Keratinocyte (primary cell): Measurements from ENCODE around the gene PRKD3. TPM values are rescaled to one million over a fixed set of nuclear protein-coding genes. Genes with fewer than 3 reads are reported as not detected.

Experiments
- DNase-seq: peaks from one replicate; pipeline ENCODE4 v3.0.0-alpha.2; 2011; ENCODE audit warnings: low read depth, missing footprints, low spot score
- FAIRE-seq: peaks from 2 replicates; lab custom pipeline; 2011; peaks lifted over from hg19 to GRCh38; lab: Jason Lieb, UNC
- H2AFZ ChIP-seq: 2 replicates; pipeline ENCODE4 v1.6.0; 2012; ENCODE audit warnings: low read length, control low read depth, inconsistent platforms; ENCODE audit not compliant: control insufficient read depth
- H3K27ac ChIP-seq: 2 replicates; pipeline ENCODE4 v1.5.1; 2011; ENCODE audit warnings: low read length; ENCODE audit not compliant: control insufficient read depth, insufficient read depth
- H3K27me3 ChIP-seq: 3 replicates; pipeline ENCODE4 v1.6.0; 2011; ENCODE audit warnings: low read length; ENCODE audit not compliant: control insufficient read depth, insufficient read depth; ENCODE audit errors: extremely low read depth
- H3K36me3 ChIP-seq, 2 experiments: 2 replicates in 1 of 2; 3 replicates in 1 of 2; pipeline ENCODE4 v1.5.1; 2011; ENCODE audit warnings: low read length in 2 of 2, mild to moderate bottlenecking in 1 of 2; ENCODE audit not compliant: control insufficient read depth in 2 of 2, insufficient read depth in 2 of 2; ENCODE audit errors: extremely low read depth in 1 of 2
- H3K4me1 ChIP-seq: 3 replicates; pipeline ENCODE4 v1.5.1; 2011; ENCODE audit warnings: low read length; ENCODE audit not compliant: control insufficient read depth, insufficient read depth; ENCODE audit errors: extremely low read depth
- H3K4me2 ChIP-seq: 3 replicates; pipeline ENCODE4 v1.6.0; 2011; ENCODE audit warnings: low read depth, low read length; ENCODE audit not compliant: control insufficient read depth, insufficient read depth; ENCODE audit errors: extremely low read depth
- H3K4me3 ChIP-seq, 3 experiments: fragments of 200-600 bp in 1 of 3; sonication (generic) in 1 of 3; 2 replicates in 2 of 3; 3 replicates in 1 of 3; pipeline ENCODE4 v1.5.1; 2011 to 2016; ENCODE audit warnings: low read length in 3 of 3, mild to moderate bottlenecking in 3 of 3, control low read depth in 2 of 3, inconsistent platforms in 1 of 3, low read depth in 1 of 3, mixed read lengths in 1 of 3, mixed run types in 1 of 3, moderate library complexity in 1 of 3; ENCODE audit not compliant: control insufficient read depth in 2 of 3, insufficient read depth in 2 of 3; ENCODE audit errors: extremely low read depth in 1 of 3
- H3K79me2 ChIP-seq: 2 replicates; pipeline ENCODE4 v1.6.0; 2012; ENCODE audit warnings: low read length; ENCODE audit not compliant: control insufficient read depth, insufficient read depth
- H3K9ac ChIP-seq: 3 replicates; pipeline ENCODE4 v1.6.0; 2011; ENCODE audit warnings: low read length; ENCODE audit not compliant: control insufficient read depth, insufficient read depth; ENCODE audit errors: extremely low read depth
- H3K9me1 ChIP-seq: 3 replicates; pipeline ENCODE4 v1.6.0; 2011; ENCODE audit warnings: low read length; ENCODE audit not compliant: control insufficient read depth, insufficient read depth; ENCODE audit errors: extremely low read depth
- H3K9me3 ChIP-seq: 2 replicates; pipeline ENCODE4 v1.5.1; 2012; ENCODE audit warnings: low read depth, low read length; ENCODE audit not compliant: control insufficient read depth
- H4K20me1 ChIP-seq: 3 replicates; pipeline ENCODE4 v1.6.0; 2011; ENCODE audit warnings: low read length; ENCODE audit not compliant: control insufficient read depth, insufficient read depth; ENCODE audit errors: extremely low read depth
- EZH2 ChIP-seq: IDR thresholded peaks from one replicate; pipeline ENCODE4 v1.6.1; 2012; ENCODE audit warnings: inconsistent platforms, mild to moderate bottlenecking, low read length, moderate library complexity
- dilution Hi-C: fragments of 300-500 bp; cut with MboI; formaldehyde crosslinking; loops from one replicate; pipeline ENCODE4 v1.7.0; 2020; ENCODE audit warnings: low sequenced_read_pairs; ENCODE audit not compliant: extremely low pct_ligation_motif_present
- polyA plus RNA-seq, 5 experiments: library from polyadenylated mRNA; depleted of rRNA in 3 of 5; stranded (reverse) in 3 of 5; stranded (forward) in 1 of 5; unstranded in 1 of 5; fragments of >200 nt; gene quantifications; 1 replicate in 1 of 5; 2 replicates in 3 of 5; 3 replicates in 1 of 5; pipeline versions ENCODE4 v1.2.1 to v1.2.3, GENCODE V29; 2011 to 2012; ENCODE audit warnings: missing spikeins in 2 of 5, low read depth in 1 of 5, low replicate concordance in 1 of 5
- TF ChIP-seq, protein P1 (sequence below), 3 experiments: IDR thresholded peaks in 1 of 3; conservative IDR thresholded peaks in 1 of 3; optimal IDR thresholded peaks in 1 of 3; 2 replicates in 2 of 3; 3 replicates in 1 of 3; pipeline versions ENCODE3 to v1.5.1; 2011; ENCODE audit warnings: low read length in 3 of 3, mild to moderate bottlenecking in 3 of 3, moderate library complexity in 2 of 3, control low read depth in 1 of 3, inconsistent platforms in 1 of 3; ENCODE audit not compliant: insufficient read depth in 2 of 3; ENCODE audit errors: extremely low read depth in 1 of 3

PRKD3 gene
- polyA plus RNA-seq, 1 donor (not counting 4 experiments of a cell fraction or from before 2014, with no cell fraction given) = 25.4 TPM

DNA sequence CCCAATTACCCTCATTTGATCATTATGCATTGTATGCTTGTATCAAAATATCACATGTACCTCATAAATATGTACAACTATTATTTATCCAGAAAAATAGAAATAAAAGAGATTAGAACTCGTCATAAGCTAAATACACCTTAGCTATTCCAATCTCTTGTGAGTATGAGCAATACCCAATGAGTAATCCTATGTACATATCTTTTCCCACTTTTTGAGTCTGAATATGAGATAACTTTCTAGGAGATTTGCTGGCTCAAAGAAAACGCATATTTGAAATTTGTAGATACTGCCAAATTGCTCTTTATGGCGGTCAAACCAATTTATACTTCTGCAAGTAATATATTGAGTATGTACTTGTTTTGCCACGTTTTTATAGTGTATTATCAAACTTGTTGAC lies 24.1 kb downstream of the PRKD3 start:
- Histone ChIP-seq H3K4me1 (peaks cover 12% of the 10 kb centered on the region), H3K36me3 (peaks cover 0 to 8% of the 10 kb centered on the region in 2 experiments), H2AFZ (no peak overlapping the region), H3K4me3 (no peak overlapping the region), H4K20me1 (no peaks in the 10 kb centered on the region), H3K9ac (no peak overlapping the region), H3K9me1 (no peaks in the 10 kb centered on the region), H3K4me2 (no peak overlapping the region), H3K27ac (no peak overlapping the region), H3K9me3 (no peaks in the 10 kb centered on the region), H3K27me3 (no peaks in the 10 kb centered on the region), H3K79me2 (peaks cover 69% of the 10 kb centered on the region)
- TF ChIP-seq, protein P1, sequence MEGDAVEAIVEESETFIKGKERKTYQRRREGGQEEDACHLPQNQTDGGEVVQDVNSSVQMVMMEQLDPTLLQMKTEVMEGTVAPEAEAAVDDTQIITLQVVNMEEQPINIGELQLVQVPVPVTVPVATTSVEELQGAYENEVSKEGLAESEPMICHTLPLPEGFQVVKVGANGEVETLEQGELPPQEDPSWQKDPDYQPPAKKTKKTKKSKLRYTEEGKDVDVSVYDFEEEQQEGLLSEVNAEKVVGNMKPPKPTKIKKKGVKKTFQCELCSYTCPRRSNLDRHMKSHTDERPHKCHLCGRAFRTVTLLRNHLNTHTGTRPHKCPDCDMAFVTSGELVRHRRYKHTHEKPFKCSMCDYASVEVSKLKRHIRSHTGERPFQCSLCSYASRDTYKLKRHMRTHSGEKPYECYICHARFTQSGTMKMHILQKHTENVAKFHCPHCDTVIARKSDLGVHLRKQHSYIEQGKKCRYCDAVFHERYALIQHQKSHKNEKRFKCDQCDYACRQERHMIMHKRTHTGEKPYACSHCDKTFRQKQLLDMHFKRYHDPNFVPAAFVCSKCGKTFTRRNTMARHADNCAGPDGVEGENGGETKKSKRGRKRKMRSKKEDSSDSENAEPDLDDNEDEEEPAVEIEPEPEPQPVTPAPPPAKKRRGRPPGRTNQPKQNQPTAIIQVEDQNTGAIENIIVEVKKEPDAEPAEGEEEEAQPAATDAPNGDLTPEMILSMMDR (optimal IDR thresholded peaks at IDR 0.05 in 1 of 3, IDR thresholded peaks at IDR 0.05 in 1 of 3, conservative IDR thresholded peaks at IDR 0.05 in 1 of 3; ENCODE audit: extremely low read depth in 1 of 3, insufficient read depth in 2 of 3, low read length in 3 of 3) = no peak
- no peak for TF ChIP-seq EZH2
- dilution Hi-C loops = no loop called here
- no peak for FAIRE-seq
- no peak for DNase-seq

DNA sequence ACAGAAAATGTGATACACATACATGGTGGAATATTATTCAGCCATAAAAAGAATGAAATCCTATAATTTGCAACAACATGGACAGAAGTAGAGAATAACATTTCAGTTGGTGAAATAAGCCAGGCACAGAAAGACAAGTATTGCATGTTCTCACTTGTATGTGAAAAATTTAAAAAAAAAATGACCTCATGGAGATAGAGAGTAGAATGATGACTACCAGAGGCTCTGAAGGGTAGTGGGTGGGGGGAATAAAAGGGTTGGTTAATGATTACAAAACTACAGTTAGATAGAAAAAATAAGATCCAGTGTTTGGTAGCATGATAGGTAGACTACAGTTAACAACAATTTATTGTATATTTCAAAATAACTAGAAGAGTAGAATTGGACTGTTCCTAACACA lies 24.5 kb downstream of the PRKD3 start:
- H2AFZ ChIP-seq = no peak overlapping the region
- H3K79me2 ChIP-seq = peaks cover 68% of the 10 kb centered on the region
- H3K9me3 ChIP-seq = no peaks in the 10 kb centered on the region
- TF ChIP-seq, protein P1 (optimal IDR thresholded peaks at IDR 0.05 in 1 of 3, IDR thresholded peaks at IDR 0.05 in 1 of 3, conservative IDR thresholded peaks at IDR 0.05 in 1 of 3; ENCODE audit: extremely low read depth in 1 of 3, insufficient read depth in 2 of 3, low read length in 3 of 3) = no peak
- TF ChIP-seq EZH2 = no peak
- H4K20me1 ChIP-seq = no peaks in the 10 kb centered on the region
- peaks cover 0 to 8% of the 10 kb centered on the region in 2 experiments for H3K36me3 ChIP-seq
- dilution Hi-C loops = no loop called here
- no peak overlapping the region for H3K4me3 ChIP-seq
- H3K9ac ChIP-seq = no peak overlapping the region
- FAIRE-seq (no peak), DNase-seq (no peak)
- H3K4me2 ChIP-seq = no peak overlapping the region
- H3K9me1 ChIP-seq = no peaks in the 10 kb centered on the region
- no peaks in the 10 kb centered on the region for H3K27me3 ChIP-seq
- H3K4me1 ChIP-seq = peaks cover 12% of the 10 kb centered on the region
- no peak overlapping the region for H3K27ac ChIP-seq
